HG03175 (cell line): ENCODE data around the gene HNMT.
"Not testable (repeated sequence)": the region's sequence is repeated elsewhere in the genome, so short reads cannot be mapped to it uniquely, and the experiment has no call there.

ENCODE experiments used
- ATAC-seq: cut with Tn5 transposase; IDR thresholded peaks from one replicate; pipeline ENCODE4 v1.9.1; 2021; ENCODE audit warnings: mild to moderate bottlenecking, moderate library complexity; ENCODE audit not compliant: unreplicated experiment

The HNMT gene

DNA sequence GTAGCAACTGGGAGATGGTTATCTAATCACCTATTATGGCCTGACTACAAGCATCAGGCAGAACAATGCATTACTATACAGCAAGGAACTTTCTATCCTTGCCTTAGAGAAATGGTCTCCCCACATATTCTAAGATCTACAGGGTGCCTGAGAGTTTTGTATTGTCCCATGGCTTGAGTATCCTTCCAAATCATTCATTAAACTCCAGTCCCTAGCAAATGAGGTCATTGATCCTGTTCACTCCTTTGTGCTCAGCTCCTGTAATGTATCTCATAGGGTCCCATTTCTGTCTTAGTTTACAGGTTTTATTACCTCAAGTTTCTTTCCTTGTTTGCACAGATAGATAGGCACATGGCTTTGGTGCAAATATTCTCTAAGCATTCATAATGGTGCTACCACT lies 9.0 kb downstream of the HNMT start:
- ATAC-seq = no peak

DNA sequence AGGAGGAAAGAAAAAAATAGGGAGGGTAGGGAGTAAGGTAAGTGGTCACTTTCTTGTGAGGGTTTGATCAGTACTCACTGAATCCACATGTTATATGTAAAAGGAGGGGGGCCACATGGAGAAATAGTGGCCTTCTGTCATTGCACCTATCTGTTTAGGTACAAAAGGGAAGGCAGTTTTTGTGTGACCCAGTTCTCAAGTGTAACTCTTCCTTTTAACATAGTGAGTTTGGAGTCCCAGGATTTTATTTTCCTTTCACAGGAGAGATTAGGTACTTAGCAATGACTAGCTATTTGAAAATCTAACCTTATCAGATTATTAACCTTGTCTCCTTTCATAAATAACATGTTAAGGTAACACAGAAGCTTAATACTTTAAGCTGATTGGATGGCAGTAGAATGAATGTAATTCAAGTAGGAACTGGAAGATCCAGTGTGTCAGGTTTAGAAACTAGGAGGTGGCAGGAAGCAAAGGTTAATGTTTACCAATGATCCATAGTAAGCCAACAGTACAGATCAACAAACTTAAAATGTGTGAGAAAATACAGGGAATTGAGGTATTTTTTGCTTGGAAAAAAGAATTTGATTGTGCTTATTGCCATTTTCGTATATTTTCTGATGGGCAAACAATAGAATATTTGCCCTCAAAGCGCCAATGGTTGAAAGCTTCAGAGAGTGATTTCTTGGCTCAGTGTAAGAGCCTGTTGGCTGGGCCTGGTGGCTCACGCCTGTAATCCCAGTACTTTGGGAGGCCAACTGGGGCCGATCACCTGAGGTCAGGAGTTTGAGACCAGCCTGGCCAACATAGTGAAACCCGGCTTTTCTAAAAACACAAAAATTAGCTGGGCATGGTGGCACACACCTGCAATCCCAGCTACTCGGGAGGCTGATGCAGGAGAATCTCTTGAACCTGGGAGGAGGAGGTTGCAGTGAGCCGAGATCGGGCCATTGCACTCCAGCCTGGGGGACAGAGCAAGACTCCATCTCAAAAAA lies 11.3 kb downstream of the HNMT start:
- ATAC-seq = no peak

DNA sequence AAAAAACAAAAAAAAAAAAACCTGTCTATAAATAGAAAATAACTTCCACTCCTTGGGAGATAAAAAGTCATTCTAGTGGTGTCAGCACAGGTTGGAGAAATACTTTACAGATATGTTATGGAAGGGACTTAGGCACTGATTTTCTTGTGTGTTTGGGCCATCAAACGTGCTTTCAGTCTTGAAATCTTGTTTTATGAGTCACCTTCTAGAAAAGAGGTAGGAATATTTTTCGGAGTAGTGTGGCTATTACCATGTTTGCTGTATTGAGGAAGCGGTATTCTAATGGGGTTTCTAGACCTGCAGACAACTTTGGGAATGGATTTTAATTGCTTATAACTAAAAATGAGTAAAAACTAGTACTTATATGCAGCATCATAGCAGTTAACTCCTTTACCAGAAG lies 12.0 kb downstream of the HNMT start:
- no peak for ATAC-seq

DNA sequence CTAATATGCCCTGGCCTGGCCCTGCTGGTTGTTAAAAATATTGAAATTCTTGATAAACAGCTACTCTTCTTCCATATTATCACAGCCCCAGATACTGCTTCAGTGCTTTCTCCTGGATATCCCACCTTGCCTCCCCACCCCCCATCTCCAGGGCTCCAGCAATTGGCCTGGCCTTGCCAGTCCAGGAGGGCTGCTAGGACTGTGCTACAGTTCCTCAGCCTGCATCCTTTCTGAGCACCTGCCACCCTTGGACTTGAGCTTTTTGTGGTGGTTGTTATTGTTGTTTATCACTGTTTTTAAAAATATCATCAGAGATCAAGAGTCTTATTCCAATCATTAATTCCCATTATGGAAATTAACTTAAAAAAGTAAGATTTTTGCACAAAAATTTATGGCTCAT lies 13.5 kb downstream of the HNMT start:
- no peak for ATAC-seq

DNA sequence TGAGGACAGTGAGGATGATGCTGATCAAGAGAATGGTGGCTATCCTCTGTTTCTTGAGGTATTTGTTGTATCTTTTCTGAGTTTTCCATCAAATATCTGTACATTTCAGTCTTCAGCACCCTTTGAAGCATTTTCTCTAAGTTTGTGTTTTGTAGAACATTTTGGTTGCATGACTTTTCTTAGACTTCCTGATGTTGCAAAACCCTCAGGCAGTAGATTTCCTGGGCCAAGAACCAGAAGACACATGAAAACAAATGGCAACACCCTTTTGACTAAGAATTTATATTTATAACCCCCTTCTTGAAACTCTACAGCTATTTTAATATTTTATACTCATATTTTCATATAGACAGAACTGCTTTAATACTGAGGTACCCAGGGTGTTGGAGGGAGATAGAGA lies 16.2 kb downstream of the HNMT start:
- ATAC-seq = no peak

DNA sequence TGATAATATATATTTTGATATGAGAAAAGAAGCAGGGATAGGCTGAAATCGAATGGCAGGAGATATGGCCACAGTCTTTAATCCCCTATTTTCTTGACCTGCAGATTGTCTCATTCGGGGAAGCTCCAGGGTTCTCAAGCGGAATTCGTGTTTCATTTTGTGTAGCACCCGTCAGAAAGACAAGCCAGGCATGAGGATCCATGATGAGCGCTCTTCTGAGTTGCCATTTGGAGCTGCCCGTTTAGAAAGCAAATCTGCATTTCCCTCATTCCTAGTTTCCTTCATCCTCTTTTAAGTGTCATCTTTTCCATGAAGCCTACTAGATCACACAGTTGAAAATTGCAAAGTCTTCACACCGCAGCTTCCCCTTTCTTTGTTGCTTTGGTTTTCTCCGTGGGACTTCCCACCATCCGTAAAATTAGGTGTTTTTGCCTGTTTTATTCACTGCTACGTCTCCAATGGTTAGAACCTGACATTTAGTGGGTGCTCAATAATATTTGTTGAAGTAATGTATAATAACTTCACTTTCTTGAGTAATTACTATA lies 16.9 kb downstream of the HNMT start:
- ATAC-seq = no peak

DNA sequence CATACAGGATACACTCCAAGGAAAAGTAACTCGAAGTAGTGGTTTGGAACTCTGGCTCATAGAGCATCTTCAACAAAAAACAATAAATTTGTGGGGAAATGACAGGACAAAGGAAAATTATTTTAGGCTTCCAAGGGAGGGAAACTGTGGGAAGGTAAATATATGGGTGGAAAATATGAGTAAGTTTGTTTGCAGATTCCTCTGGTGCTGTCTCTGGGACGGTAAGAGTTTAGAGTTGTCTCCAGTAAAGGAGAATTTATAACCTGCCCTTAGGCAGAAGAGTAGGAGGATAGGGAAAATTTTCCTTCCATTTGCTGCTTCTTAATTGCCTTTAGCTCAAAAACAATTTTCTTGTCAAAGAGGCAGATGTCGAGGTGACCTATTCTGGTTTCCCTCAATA lies 19.3 kb downstream of the HNMT start:
- ATAC-seq = no peak

DNA sequence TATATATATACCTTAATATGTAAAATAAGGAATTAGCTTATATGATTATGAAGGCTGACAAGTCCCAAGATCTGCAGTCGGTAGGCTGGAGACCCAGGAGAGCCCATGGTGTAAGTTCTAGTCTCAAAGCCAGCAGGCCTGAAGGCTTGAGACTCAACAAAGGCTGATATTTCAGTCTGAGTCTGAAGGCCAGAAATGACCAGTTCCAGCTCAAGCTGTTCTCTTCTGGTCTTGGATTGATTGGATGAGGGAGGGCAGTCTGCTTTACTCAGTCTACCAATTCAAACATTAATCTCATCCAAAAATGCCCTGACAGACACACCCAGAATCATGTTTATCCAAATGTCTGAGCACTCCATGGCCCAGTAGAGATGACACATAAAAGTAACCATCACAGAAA lies 22.0 kb downstream of the HNMT start:
- ATAC-seq = no peak

DNA sequence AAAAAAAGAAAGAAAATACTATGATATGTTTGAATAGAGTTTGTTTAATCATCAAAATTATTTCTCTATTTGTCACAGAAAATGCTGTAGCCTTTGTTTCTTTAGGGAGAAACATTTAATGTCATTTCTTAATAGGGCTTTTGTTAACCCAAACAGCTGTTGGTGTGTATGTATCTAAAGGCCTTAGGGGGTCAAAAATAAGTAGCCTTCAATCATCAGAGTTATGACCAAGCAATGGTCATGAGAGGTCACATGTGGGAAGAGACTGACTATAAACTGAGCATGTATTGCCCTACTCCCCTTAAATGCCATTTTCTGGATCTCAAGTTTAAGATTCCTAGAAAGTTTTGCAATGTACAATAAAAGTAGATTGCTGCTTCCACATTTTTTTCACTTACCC lies 22.7 kb downstream of the HNMT start:
- ATAC-seq = no peak

DNA sequence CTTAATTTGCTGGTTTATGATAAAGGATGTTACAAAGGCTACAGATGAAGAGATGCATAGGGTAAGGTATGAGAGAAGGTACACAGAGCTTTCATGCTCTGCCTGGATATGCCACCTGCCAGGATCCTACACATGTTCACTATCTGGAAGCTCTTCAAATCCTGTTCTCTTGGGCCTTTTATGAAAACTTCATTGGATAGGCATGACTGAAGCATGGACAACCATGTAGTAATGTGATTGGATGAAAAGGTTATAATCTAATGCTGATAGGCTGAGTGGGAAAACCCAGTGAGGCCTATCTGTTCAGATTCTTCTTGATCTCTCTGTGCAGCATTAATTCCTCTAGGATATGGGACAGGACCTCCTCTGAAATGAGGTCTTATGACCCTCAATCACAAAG lies 26.8 kb downstream of the HNMT start:
- ATAC-seq = no peak

DNA sequence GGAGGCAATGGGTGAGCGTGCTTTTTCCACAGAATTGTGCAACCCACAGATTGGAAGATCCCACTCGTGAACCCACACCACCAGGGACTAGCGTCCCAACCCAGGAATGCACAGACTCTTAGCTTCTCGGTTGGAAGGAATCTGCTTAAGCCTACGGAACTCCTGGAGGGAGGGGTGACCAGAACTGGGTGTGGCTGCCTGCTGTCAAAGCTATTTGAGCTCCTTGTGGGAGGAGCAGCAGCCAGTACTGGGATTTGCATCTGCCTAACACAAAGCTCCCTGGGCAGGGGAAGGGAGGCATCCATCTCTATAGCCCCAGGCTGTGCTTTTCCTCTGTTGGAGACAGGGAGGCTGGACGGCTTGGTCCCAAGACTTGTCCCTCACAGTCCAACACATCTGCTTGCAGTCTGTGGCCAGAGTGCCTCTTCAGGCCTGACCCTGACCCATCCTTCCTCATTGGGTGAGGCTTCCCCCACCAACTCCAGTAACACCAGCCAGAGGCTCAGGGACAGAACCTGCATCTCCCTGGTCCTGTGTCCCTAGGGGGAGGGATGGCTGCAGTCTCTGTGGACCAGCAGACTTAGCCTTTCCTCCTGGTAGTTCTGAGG lies 27.9 kb downstream of the HNMT start:
- no peak for ATAC-seq

DNA sequence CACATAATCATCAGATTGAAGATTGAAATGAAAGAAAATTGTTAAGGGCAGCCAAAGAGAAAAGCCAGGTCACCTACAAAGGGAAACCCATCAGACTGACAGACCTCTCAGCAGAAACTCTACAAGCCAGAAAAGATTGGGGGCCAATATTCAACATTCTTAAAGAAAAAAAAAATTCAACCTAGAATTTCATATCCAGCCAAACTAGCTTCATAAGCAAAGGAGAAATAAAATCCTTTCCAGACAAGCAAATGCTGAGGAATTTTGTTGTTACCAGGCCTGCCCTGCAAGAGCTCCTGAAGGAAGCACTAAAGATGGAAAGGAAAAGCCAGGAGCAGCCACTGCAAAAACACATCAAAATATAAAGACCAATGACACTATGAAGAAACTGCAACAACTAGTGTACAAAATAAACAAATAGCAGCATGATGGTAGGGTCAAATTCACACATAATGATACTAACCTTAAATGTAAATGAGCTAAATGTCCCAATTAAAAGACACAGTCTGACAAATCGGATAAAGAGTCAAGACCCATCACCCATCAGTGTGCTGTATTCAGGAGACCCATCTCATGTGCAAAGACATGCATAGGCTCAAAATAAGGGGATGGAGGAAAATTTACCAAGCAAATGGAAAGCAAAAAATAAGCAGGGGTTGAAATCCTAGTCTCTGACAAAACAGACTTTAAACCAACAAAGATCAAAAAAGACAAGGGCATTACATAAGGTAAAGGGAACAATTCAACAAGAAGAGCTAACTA lies 29.6 kb downstream of the HNMT start:
- not testable (repeated sequence) for ATAC-seq

DNA sequence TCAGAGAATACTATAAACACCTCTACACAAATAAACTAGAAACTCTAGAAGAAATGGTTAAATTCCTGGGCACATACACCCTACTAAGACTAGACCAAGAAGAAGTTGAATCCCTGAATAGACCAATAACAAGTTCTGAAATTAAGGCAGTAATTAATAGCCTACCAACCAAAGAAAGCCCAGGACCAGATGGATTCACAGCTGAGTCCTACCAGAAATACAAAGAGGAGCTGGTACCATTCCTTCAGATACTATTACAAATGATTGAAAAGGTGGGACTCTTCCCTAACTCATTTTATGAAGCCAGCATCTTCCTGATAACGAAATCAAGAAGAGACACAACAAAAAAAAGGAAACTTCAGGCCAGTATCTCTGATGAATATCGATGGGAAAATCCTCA lies 31.1 kb downstream of the HNMT start:
- ATAC-seq = not testable (repeated sequence)

DNA sequence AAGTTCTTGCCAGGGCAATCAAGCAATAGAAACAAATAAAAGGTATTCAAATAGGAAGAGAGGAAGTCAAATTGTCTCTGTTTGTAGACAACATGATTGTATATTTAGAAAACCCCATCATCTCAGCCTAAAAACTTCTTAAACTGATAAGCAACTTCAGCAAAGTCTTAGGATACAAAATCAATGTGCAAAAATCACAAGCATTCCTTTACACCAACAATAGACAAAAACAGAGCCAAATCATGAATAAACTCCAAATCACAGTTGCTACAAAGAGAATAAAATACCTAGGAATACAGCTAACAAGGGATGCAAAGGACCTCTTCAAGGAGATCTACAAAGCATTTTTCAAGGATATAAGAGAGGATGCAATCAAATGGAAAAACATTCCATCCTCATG lies 31.9 kb downstream of the HNMT start:
- not testable (repeated sequence) for ATAC-seq

DNA sequence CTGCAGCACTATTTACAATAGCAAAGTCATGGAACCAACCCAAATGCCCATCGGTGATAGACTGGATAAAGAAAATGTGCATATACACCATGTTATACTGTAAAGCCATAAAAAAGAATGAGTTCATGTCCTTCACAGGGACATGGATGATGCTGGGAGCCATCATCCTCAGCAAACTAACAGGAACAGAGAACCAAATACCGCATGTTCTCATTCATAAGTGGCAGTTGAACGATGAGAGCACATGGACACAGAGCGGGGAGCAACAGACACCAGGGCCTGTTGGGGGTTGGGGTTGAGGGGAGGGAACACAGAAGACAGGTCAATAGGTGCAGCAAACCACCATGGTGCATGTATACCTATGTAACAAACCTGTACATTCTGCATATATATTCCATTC lies 33.5 kb downstream of the HNMT start:
- no peak for ATAC-seq

DNA sequence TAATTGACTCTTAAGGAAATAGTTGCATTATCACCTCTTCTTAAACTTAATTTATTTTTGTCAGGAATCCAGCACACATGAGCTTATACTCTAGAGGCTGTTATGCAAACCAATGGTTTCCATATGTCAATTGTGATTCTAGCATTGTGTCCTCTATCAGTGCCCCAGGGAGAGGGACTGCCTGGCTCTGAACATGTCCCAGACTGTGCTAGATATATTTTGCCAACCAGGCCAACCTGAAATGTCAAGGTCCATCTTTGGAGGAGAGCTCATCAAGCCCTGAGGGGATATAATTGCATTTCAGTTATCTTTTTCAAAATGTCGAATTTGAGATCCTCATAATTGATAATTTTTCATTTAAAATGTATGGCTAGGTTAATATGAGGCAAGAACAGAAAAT lies 34.2 kb downstream of the HNMT start:
- no peak for ATAC-seq

DNA sequence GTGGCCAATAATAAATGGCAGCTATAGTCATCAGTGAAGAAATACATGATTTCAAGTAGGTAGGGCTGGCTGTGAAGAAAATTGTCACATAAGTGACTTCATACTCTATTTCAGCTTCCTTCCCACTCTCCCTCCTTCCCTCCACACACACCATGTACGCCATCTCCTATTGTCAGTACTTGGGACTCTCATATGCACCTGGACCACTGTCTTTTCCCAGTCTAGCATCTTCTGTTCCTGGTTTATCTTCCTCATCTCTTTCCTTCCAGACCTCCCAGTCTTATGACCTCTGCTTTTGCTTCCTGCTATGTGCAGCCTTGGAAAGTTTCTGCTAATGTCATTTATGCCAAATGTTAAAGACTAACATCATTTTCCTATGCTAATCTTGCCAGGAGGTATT lies 35.0 kb downstream of the HNMT start:
- ATAC-seq = no peak

DNA sequence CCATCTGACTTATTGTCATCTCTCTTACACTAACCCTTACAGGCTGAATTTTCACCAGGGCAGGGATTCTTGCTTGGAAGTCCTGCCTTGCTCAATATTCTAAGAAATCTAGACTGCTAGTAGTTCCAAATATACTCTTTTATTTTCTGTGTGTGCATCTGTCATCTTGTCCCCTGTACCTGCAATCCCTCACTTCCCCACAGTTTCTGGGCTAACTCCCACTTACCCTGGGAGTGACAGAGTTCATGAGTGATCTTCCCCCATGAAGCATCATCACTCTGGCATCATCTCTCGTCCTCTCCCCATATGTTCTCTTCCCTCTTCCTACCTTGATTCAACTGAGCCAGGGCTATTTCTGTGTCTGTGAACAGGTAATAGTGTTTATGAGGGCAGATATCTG lies 35.7 kb downstream of the HNMT start:
- no peak for ATAC-seq

DNA sequence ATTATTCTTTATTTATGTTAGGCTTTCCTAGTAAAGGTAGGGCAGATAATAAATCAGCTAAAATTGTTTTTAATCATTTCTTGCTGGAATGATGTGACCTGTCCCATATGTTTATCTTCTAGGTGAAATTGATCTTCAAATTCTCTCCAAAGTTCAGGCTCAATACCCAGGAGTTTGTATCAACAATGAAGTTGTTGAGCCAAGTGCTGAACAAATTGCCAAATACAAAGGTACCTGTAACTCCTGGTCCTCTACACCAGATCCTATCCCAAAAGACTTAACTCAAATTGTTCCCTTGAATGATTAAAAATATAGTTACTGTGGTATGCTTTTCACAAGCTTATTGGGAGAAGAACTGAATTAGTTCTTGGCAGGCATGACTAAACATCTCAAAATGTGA lies 36.5 kb downstream of the HNMT start:
- ATAC-seq = no peak

DNA sequence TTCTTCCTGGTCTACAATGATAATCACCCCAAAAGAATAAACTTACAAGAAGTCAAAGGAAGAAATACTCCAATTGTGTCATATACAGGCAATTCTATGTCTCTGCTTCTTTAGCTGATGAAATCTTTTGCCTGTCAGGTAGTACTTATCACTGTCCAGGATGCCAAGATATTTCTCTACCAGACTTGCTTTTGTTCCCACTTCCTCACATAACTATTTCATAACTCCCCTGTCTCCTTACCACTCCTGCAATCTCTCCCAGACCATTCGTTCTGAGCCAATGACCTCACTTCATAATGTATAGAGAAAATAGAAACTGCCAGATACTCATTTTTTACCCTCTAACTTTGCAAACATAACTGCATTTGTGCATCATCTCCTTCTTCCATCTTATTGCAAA lies 39.1 kb downstream of the HNMT start:
- no peak for ATAC-seq

DNA sequence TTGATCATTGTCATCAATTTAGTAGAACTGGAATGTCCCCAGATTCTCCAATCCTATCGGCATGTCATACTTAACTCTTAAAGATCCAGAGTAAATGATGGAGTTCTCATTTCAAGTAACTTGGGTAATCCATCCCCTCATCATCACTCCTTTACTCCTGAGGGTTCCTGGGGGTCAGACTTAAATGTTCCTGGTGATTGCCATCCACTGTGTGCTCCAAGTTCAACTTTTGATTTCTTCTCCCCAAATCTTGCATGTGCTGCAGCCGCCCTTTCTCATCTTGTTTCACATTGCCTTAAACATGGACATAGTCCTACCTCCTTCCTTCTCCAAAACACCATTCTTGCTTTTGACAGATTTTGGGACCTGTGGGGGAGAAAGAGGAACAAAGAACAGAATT lies 43.2 kb downstream of the HNMT start:
- no peak for ATAC-seq
